Epithelial cell of esophagus (primary cell): Measurements from ENCODE around the gene TARBP1.

Experiments used
- DNase-seq: peaks from one replicate; pipeline ENCODE4 v3.0.0; 2010; ENCODE audit warnings: low read depth
- H3K4me3 ChIP-seq: 2 replicates; pipeline ENCODE4 v1.5.1; 2011; ENCODE audit warnings: mild to moderate bottlenecking, low read length, control low read depth
- TF ChIP-seq, protein P1 (sequence below): IDR thresholded peaks from 2 replicates; pipeline ENCODE4 v1.5.1; 2011; ENCODE audit warnings: low read depth, mild to moderate bottlenecking, low read length, control low read depth, inconsistent platforms; ENCODE audit not compliant: insufficient read depth; ENCODE audit errors: missing control alignments

TARBP1 gene

DNA sequence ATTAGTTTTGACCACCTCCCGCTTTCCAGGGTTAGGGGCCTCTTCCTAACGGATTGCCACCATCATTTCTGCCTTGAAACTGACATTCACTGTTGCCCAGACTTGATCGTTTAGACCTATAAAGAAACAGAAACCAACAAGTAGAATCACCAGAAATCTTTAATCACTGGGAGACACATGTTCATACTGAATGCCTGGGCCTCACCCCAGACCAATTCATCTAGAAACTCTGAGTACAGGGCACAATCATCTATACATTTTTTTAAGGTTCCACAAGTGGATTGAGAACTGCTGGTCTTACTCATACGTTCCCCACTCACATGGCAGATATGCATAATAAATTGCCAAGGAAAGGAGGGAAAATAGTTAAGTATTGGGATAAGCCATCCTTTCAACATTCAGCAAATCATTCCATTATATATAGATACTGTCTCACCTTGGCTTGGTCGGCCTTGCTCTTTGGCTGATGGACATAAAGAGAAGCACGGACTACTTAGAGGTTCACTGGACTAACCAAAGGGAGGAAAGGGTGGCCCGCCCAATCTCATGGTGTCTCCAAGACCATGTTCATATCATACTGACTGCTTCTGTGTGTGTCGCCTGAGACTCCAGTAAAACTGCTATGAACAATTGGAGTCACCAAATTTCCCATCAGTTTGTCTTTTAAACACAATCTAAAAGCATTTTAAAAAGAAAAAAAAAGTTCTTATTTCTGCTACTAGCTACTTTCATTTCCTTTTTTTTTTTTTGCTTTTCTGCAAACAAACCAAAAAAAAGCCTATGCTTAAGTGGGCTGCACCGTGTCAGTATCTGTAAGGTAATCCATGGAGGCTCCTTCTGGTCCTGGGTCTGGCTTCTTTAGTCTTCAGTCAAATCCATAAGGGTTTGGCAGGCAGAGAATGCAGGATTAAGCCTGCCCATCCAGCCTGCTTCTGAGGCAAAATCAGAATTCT, 9.4 kb upstream of the TARBP1 start:
- H3K4me3 ChIP-seq: no peak overlapping the region
- TF ChIP-seq, protein P1, sequence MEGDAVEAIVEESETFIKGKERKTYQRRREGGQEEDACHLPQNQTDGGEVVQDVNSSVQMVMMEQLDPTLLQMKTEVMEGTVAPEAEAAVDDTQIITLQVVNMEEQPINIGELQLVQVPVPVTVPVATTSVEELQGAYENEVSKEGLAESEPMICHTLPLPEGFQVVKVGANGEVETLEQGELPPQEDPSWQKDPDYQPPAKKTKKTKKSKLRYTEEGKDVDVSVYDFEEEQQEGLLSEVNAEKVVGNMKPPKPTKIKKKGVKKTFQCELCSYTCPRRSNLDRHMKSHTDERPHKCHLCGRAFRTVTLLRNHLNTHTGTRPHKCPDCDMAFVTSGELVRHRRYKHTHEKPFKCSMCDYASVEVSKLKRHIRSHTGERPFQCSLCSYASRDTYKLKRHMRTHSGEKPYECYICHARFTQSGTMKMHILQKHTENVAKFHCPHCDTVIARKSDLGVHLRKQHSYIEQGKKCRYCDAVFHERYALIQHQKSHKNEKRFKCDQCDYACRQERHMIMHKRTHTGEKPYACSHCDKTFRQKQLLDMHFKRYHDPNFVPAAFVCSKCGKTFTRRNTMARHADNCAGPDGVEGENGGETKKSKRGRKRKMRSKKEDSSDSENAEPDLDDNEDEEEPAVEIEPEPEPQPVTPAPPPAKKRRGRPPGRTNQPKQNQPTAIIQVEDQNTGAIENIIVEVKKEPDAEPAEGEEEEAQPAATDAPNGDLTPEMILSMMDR: no peak
- DNase-seq: no peak

DNA sequence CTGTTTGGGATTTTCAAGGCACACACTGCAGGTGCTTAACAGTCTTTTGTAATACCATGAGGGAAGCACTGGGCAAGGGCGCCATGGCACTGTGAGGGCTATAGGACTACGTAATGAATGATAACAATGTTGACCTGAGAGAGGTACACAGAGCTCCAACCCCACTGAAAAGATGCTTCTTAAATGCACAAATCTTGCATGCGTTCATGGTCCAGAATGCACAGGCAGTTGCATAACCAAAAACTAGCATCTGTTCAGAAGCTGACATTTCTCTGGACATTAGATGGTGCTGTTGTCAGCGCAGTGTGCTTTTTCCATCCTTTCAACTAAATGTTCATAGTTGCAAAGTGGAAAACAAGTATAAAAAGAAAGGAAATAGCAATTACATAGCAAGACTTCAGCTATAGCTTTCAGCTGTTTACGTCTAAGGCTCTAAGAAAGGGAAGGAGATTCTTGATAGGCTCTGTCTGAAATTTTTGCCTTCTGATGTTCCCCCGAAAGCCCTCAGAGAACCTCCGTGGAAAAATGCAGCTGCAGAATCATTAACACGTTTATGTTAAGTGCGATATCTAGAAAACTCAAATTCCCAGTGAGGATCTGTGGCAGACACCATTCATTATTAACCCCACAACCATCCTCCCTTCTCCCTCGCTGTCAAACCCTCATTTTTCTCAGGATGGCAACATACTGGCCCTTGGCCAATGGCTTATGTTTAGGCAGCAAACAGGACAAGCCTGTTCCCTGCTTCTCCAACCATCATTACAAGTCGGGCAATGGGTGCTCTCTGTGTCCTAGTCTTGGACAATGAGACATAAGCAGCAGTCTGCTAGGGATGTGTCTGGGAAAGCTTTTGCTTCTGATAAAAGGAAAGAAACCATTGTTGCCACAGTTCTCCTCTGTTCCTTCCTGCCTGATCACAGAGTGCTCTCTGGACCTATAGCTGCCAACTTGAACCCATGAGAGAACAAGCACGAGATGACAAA, 8.2 kb upstream of the TARBP1 start:
- TF ChIP-seq, protein P1: peak; percentile 82
- peak; percentile 83 for DNase-seq
- no peak overlapping the region for H3K4me3 ChIP-seq

DNA sequence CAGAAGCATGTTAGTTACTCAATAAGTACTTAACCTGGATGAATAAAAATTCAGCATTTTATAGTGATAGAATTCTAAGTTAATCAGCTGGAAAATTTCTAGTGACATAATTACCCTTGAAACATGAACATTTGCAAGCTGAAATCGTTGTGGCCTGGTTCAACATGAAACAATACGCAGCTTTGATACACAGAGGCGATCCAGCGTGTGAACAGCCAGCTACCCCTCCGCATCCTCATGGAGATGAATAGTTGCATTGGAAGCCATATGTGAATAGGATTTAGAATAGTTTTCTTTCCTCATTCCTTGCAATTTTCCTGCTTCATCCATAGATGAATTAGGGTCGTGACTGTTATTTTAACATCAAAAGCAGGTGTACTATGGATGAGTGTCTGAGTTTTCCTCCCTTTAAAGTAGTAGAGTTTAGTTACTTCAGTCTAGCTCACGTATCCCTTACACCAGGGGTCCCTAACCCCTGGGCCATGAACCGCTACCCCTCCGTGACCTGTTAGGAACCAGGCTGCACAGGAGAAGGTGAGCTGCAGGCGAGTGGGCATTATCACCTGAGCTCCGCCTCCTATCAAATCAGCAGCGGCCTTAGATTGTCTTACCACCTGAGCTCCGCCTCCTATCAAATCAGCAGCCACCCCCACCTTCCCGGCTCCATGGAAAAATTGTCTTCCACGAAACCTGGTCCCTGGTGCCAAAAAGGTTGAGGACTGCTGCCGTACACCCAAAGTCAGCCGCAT, 6.2 kb upstream of the TARBP1 start:
- TF ChIP-seq, protein P1: no peak
- peak; percentile 42 for DNase-seq
- no peak overlapping the region for H3K4me3 ChIP-seq

DNA sequence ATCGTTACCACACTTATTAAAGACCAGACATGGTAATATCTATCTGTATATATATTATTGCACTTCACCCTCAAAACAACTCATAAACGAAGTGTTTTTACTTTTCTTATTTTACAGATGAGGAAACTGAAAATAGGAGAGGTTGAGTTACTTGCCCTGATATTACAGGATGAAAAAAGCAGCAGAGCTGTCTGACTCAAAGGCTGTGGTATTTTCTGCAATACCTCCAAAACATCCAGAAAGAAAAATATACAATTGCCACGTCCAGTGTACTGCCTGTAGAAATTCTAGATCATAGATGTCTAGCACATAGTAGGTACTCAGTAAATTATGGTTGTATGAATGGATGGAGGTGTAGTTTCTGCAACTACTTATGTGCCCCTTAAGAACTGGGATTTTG, 5.2 kb upstream of the TARBP1 start:
- DNase-seq: no peak
- TF ChIP-seq, protein P1: no peak
- H3K4me3 ChIP-seq: no peak overlapping the region

DNA sequence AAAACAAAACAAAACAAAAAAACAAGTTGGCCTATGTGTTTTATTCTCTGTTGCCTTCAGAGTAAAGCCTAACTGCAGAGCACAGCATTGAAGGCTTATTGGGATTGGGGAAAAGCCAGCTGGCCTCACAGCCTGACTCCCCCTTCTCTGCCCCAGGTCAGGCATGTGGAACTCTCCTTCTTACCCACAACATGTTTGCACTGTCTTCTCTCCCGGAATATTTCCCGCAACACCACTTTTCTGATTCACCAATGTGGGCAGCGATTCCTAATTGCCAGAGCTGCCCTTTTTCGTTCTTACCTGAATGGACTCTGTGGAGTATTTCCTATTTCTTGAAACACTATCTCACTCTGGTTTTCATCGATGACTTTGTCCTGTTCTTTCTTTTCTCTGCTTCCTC, 2.8 kb upstream of the TARBP1 start:
- TF ChIP-seq, protein P1: no peak
- DNase-seq: no peak
- no peak overlapping the region for H3K4me3 ChIP-seq

DNA sequence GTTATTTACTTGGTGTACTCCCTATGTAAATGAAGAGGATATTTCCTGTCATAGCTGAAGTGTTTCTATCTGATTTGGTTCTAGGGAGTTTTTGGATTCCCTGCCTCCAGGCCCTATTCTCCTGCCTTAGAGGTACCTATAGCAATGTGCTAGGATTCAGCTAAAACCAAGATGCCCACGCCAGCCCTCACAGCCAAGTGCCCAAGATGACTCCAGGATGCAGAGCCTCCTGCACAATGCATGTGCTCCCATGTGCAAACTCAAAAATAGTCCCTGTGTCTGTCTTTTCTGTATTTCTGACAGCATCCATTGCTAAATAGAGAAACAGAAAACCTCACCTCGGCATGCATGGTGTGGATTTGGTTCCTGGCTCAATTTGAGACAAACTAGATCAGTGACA, 887 bp upstream of the TARBP1 start:
- no peak for DNase-seq
- TF ChIP-seq, protein P1: no peak
- H3K4me3 ChIP-seq: no peak overlapping the region
